HL-60/S4 treated with phorbol 12-myristate 13-acetate at 8.2 ng/mL for 4 days and 3 days (cell line): ENCODE measurements around the gene SMARCA4.

Experiments used
- in situ Hi-C: fragments of 300-500 bp; cut with MboI; formaldehyde crosslinking; loops from 2 replicates; pipeline ENCODE4 v1.15.0; 2022; ENCODE audit warnings: low sequenced_read_pairs

SMARCA4 gene

GRCh38 chr19:11031421-11032070 lies 70.7 kb downstream of the SMARCA4 start:
- in situ Hi-C loops = loop anchor here (10.0 kb wide), 1 partner anchor 93 kb away; no protein-coding TSS in a partner anchor

GRCh38 chr19:11033251-11033650 lies 72.4 kb downstream of the SMARCA4 start:
- in situ Hi-C loops = loop anchor here (10.0 kb wide), 1 partner anchor 92 kb away; no protein-coding TSS in a partner anchor

- in situ Hi-C loops = loop anchor here (10.0 kb wide), 1 partner anchor 91 kb away; no protein-coding TSS in a partner anchor
Observed at GRCh38 chr19:11033763-11034162, 72.9 kb downstream of the SMARCA4 start.

GRCh38 chr19:11034449-11035213 lies 73.8 kb downstream of the SMARCA4 start:
- in situ Hi-C loops = loop anchor here (10.0 kb wide), 1 partner anchor 90 kb away; no protein-coding TSS in a partner anchor

GRCh38 chr19:11035441-11036377 lies 74.9 kb downstream of the SMARCA4 start:
- in situ Hi-C loops = loop anchor here (10.0 kb wide), 1 partner anchor 89 kb away; no protein-coding TSS in a partner anchor

- in situ Hi-C loops = loop anchor here (10.0 kb wide), 1 partner anchor 86 kb away; no protein-coding TSS in a partner anchor
Observed at GRCh38 chr19:11038511-11038910, 77.7 kb downstream of the SMARCA4 start.

GRCh38 chr19:11041194-11041593 lies 80.4 kb downstream of the SMARCA4 start:
- in situ Hi-C loops = no loop called here

- in situ Hi-C loops = no loop called here
Observed at GRCh38 chr19:11041966-11042627, 81.3 kb downstream of the SMARCA4 start.

GRCh38 chr19:11044431-11044830 lies 83.6 kb downstream of the SMARCA4 start:
- in situ Hi-C loops = no loop called here

- in situ Hi-C loops = no loop called here
Observed at GRCh38 chr19:11045536-11045935, 84.7 kb downstream of the SMARCA4 start.

- in situ Hi-C loops = no loop called here
Observed at GRCh38 chr19:11046605-11047354, 86.0 kb downstream of the SMARCA4 start.

- in situ Hi-C loops = no loop called here
Observed at GRCh38 chr19:11047866-11048265, 87.0 kb downstream of the SMARCA4 start.

- in situ Hi-C loops = no loop called here
Observed at GRCh38 chr19:11050323-11051114, 89.7 kb downstream of the SMARCA4 start.

GRCh38 chr19:11053817-11054195 lies 93.0 kb downstream of the SMARCA4 start:
- in situ Hi-C loops = no loop called here

- in situ Hi-C loops = no loop called here
Observed at GRCh38 chr19:11054200-11054599, 93.4 kb downstream of the SMARCA4 start.

GRCh38 chr19:11054628-11055027 lies 93.8 kb downstream of the SMARCA4 start:
- in situ Hi-C loops = no loop called here

- in situ Hi-C loops = no loop called here
Observed at GRCh38 chr19:11058246-11059030, 97.6 kb downstream of the SMARCA4 start.
